ENCODE data around the gene SIRPG.
"Not testable (repeated sequence)": the region's sequence is repeated elsewhere in the genome, so short reads cannot be mapped to it uniquely, and the experiment has no call there.

The SIRPG gene

GRCh38 chr20:1671891-1672669, 14.5 kb upstream of the SIRPG start:
- DNase-seq, result no peak

GRCh38 chr20:1669304-1669703, 11.7 kb upstream of the SIRPG start:
- DNase-seq, result peak; percentile 10

- no peak for DNase-seq
These were observed 10.0 kb upstream of the SIRPG start for GRCh38 chr20:1667502-1668085.

DNA sequence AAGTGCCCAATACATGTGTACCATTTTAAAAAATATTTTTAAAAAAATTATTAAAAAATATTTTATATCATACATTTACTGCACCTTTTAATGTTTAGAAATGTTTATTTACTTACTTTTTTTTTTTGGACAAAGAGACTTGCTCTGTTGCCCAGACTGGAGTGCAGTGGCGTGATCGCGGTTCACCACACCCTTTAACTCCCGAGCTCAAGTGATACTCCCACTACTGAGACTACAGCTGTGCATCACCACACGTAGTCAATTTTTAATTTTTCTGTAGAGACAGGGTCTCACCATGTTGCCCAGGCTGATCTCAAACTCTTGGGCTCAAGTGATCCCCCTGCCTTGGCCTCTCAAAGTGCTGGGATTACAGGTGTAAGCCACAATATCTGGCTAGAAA, 9.2 kb upstream of the SIRPG start:
- DNase-seq, result no peak

GRCh38 chr20:1665345-1665744, 7.8 kb upstream of the SIRPG start:
- no peak for DNase-seq

GRCh38 chr20:1664911-1665310, 7.3 kb upstream of the SIRPG start:
- DNase-seq, result no peak

- DNase-seq, result no peak
These were observed 6.3 kb upstream of the SIRPG start for GRCh38 chr20:1663917-1664316.

- no peak for DNase-seq
These were observed 4.1 kb upstream of the SIRPG start for GRCh38 chr20:1661542-1662299.

DNA sequence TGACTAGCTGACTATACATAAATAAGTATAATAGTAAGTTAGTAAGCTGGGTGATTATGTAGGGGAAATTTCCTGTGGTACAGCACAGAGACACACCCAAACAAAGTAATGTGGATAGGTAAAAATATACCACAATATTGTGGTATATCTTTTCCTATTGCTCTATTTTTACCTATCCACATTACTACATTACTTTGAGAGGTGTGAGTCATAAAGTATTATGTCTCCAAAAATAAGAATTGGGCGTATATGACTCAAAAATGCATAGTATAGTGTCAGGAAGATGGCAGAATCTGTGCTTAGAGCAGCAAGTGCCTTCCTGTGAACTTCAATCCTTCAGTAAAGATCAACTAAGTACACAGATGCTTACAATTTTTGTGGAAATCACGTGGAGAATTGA, 2.7 kb upstream of the SIRPG start:
- no peak for DNase-seq

- DNase-seq, result no peak
These were observed 735 bp downstream of the SIRPG start for GRCh38 chr20:1656844-1657243.

DNA sequence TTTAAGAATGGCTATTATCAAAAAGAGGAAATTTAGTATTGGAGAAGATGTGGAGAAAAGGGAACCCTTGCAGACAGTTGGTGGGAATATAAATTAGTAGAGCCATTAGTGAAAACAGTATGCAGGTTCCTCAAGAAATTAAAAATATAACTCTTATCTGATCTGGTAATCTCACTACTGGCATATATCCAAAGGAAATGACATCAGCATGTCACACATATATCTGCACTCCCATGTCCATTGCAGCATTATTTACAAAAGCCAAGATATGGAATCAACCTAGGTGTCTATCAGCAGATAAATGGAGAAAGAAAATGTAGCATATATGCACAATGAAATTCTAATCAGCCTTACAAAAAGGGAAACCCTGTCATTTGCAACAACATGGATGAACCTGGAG, 2.6 kb downstream of the SIRPG start:
- DNase-seq, result no peak

DNA sequence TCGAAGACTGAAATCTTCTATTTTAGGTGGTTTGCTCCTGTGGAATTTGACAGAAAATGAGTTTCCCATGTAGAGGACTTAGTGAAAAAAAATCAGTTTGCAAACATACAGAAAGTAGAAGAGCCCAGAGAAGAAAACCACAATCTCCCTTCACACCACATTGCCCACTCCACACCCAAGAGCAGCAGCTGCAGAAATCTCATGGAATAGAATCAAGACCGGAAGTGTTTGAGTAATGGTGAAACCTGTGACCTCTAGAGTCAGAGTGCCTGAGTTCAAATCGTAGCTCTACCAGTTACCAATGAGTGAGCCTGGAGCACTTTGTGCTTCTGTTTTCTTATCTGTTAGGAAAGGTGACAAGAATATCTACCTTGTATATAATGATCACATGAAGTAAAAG, 4.6 kb downstream of the SIRPG start:
- DNase-seq, result no peak

DNA sequence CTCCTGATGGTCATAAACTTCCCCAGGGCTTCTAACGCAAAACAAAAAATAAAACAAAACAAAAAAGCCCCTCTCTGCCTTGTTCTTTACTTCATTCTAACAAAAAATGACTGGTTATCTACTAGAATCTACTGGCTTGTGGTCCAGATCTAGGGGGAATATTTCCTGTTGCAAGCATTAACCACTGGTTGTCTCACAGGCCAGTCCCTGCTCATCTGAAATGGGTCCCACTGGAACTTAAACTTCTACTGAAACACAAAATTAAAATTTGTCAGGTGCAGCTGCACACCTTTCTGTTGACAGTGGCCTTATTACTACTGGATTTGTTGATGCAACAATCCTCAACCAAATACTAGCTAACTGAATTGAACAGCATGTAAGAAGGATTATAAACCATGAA, 5.5 kb downstream of the SIRPG start:
- no peak for DNase-seq

GRCh38 chr20:1651268-1652058, 6.1 kb downstream of the SIRPG start:
- no peak for DNase-seq

GRCh38 chr20:1648101-1648500, 9.5 kb downstream of the SIRPG start:
- DNase-seq, result no peak

- no peak for DNase-seq
These were observed 10.6 kb downstream of the SIRPG start for GRCh38 chr20:1646975-1647431.

GRCh38 chr20:1644101-1644962, 13.2 kb downstream of the SIRPG start:
- DNase-seq, result no peak

DNA sequence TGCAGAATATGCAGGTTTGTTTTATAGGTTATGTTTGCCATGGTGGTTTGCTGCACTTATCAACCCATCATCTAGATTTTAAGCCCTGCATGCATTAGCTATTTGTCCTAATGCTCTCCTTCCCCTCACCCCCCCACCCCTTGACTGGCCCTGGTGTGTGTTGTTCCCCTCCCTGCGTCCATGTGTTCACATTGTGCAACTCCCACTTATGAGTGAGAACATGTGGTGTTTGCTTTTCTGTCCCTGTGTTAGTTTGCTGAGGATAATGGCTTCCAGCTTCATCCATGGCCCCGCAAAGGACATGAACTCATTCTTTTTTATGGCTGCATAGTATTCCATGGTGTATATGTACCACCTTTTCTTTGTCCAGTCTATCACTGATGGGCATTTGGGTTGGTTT, 18.9 kb downstream of the SIRPG start:
- not testable (repeated sequence) for DNase-seq

DNA sequence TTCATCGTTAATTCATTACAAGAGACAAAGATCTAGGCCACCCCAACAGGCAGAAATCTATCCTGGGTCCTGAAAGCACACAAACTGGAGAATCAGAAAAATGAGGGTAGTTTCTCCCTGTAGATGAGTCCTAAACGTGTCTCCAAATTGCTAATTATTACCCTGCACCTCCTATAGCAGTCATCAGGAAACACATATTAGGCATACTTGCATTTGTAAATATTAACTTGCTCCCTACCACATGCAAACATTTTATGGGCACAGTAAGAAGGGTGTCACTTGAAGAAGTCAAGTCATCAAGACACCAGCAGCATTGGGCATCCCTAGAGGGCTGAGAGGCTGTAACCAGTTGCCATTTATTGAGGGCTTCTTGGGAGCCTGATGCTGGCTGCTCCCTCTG, 19.8 kb downstream of the SIRPG start:
- no peak for DNase-seq

- no peak for DNase-seq
These were observed 20.4 kb downstream of the SIRPG start for GRCh38 chr20:1637226-1637625.

GRCh38 chr20:1636621-1637020, 21.0 kb downstream of the SIRPG start:
- no peak for DNase-seq

- DNase-seq, result no peak
These were observed 22.1 kb downstream of the SIRPG start for GRCh38 chr20:1635291-1635979.

Measured in NCI-H226 (cell line).